CD14-positive monocyte (primary cell): ENCODE data around the gene SPATS2. TPM values are rescaled to one million over a fixed set of nuclear protein-coding genes. Genes with fewer than 3 reads are reported as not detected.

Experiments used
- DNase-seq, 3 donors: peaks; one replicate each; pipeline ENCODE4 v3.0.0-alpha.2; 2011 to 2022
- H2AFZ ChIP-seq: 2 replicates; pipeline ENCODE4 v1.6.0; 2012; ENCODE audit warnings: mild to moderate bottlenecking, low read depth, low read length, inconsistent platforms; ENCODE audit not compliant: insufficient read depth, poor library complexity, severe bottlenecking
- H3K27ac ChIP-seq, 2 donors: 1 replicate in 1 of 2; 2 replicates in 1 of 2; pipeline ENCODE4 v1.5.1; 2012 to 2013; ENCODE audit warnings: low read length in 2 of 2, control low read depth in 1 of 2, inconsistent platforms in 1 of 2, low read depth in 1 of 2, mild to moderate bottlenecking in 1 of 2
- H3K27me3 ChIP-seq, 2 donors: one replicate each; pipeline versions ENCODE4 v1.6.0 to v1.6.1; 2011 to 2013; ENCODE audit warnings: low read length in 2 of 2; ENCODE audit not compliant: control insufficient read depth in 2 of 2, insufficient read depth in 2 of 2
- H3K36me3 ChIP-seq, 2 donors: replicated peaks in 1 of 2; 1 replicate in 1 of 2; 2 replicates in 1 of 2; pipeline versions ENCODE4 v1.5.1 to v1.6.1; 2012 to 2013; ENCODE audit warnings: low read length in 2 of 2, control low read depth in 1 of 2, inconsistent platforms in 1 of 2, mild to moderate bottlenecking in 1 of 2; ENCODE audit not compliant: insufficient read depth in 2 of 2, control insufficient read depth in 1 of 2
- H3K4me1 ChIP-seq, 2 donors: 1 replicate in 1 of 2; 2 replicates in 1 of 2; pipeline versions ENCODE4 v1.5.1 to v1.6.1; 2012 to 2013; ENCODE audit warnings: low read length in 2 of 2, control low read depth in 1 of 2, inconsistent platforms in 1 of 2, mild to moderate bottlenecking in 1 of 2, moderate library complexity in 1 of 2; ENCODE audit not compliant: insufficient read depth in 2 of 2, control insufficient read depth in 1 of 2
- H3K4me2 ChIP-seq: replicated peaks from 2 replicates; pipeline ENCODE3; 2012; ENCODE audit warnings: low read length, moderate library complexity, mild to moderate bottlenecking; ENCODE audit not compliant: poor library complexity, severe bottlenecking; ENCODE audit errors: extremely low read depth
- H3K4me3 ChIP-seq, 3 experiments: fragments of 200-600 bp in 1 of 3; sonication (generic) in 1 of 3; replicated peaks in 1 of 3; 1 replicate in 2 of 3; 2 replicates in 1 of 3; pipeline ENCODE4 v1.5.1; 2011 to 2013; ENCODE audit warnings: low read length in 3 of 3, mild to moderate bottlenecking in 3 of 3, control low read depth in 2 of 3, low read depth in 2 of 3, inconsistent platforms in 1 of 3, moderate library complexity in 1 of 3
- H3K79me2 ChIP-seq: 2 replicates; pipeline ENCODE4 v1.6.0; 2012; ENCODE audit warnings: mild to moderate bottlenecking, control low read depth, inconsistent platforms, low read length, moderate library complexity; ENCODE audit not compliant: insufficient read depth
- H3K9ac ChIP-seq: 2 replicates; pipeline ENCODE4 v1.6.0; 2017; ENCODE audit warnings: low read length, mild to moderate bottlenecking; ENCODE audit not compliant: insufficient read depth, poor library complexity, severe bottlenecking
- H3K9me3 ChIP-seq, 2 donors: replicated peaks in 1 of 2; 1 replicate in 1 of 2; 2 replicates in 1 of 2; pipeline versions ENCODE4 v1.5.1 to v1.6.1; 2012 to 2013; ENCODE audit warnings: low read length in 2 of 2, control low read depth in 1 of 2; ENCODE audit not compliant: control insufficient read depth in 1 of 2, insufficient read depth in 1 of 2
- H4K20me1 ChIP-seq: 2 replicates; pipeline ENCODE4 v1.6.0; 2012; ENCODE audit warnings: mild to moderate bottlenecking, low read length, control low read depth, moderate library complexity; ENCODE audit not compliant: insufficient read depth
- H3K27ac Mint-ChIP-seq, 7 donors: one replicate each; pipeline ENCODE4 v1.8.0; 2020; ENCODE audit warnings: mild to moderate bottlenecking in 7 of 7, mixed read lengths in 7 of 7, moderate library complexity in 6 of 7, inconsistent platforms in 2 of 7
- H3K27me3 Mint-ChIP-seq, 3 donors: one replicate each; pipeline ENCODE4 v1.8.0; 2021 to 2022; ENCODE audit warnings: low read depth in 3 of 3, mild to moderate bottlenecking in 3 of 3, mixed read lengths in 3 of 3, moderate library complexity in 3 of 3, inconsistent platforms in 1 of 3
- H3K36me3 Mint-ChIP-seq, 2 donors: one replicate each; pipeline ENCODE4 v1.8.0; 2020; ENCODE audit warnings: mixed read lengths in 2 of 2, inconsistent platforms in 1 of 2, mild to moderate bottlenecking in 1 of 2
- H3K4me1 Mint-ChIP-seq: one replicate; pipeline ENCODE4 v1.8.0; 2020; ENCODE audit warnings: mild to moderate bottlenecking, mixed read lengths
- H3K4me3 Mint-ChIP-seq, 2 donors: one replicate each; pipeline ENCODE4 v1.8.0; 2020; ENCODE audit warnings: mild to moderate bottlenecking in 2 of 2, mixed read lengths in 2 of 2, moderate library complexity in 1 of 2
- H3K9me3 Mint-ChIP-seq, 7 donors: one replicate each; pipeline ENCODE4 v1.8.0; 2020 to 2022; ENCODE audit warnings: mixed read lengths in 7 of 7, mild to moderate bottlenecking in 6 of 7, moderate library complexity in 6 of 7, inconsistent platforms in 2 of 7
- CTCF ChIP-seq: fragments of 200-600 bp; IDR thresholded peaks from one replicate; pipeline ENCODE4 v1.8.0; 2022; ENCODE audit warnings: antibody characterized with exemption, mild to moderate bottlenecking
- WGBS: methylation state at CpG from one replicate; pipeline ENCODE4 v1.1.5; 2013; ENCODE audit warnings: missing lambda C conversion rate; ENCODE audit not compliant: insufficient coverage; 5-methylcytosine and 5-hydroxymethylcytosine counted together
- intact Hi-C, 2 donors: fragments of 100-400 bp; cut with micrococcal nuclease; formaldehyde crosslinking; loops; one replicate each; pipeline versions ENCODE4 v1.15.0 to v1.15.1; 2023
- polyA plus RNA-seq, 3 donors: library from polyadenylated mRNA; depleted of rRNA in 1 of 3; unstranded in 2 of 3; stranded (reverse) in 1 of 3; fragments of 300-500 nt in 2 of 3; fragments of >200 nt in 1 of 3; fragmentation: Illumina TruSeq in 2 of 3; gene quantifications; 1 replicate in 2 of 3; 2 replicates in 1 of 3; pipeline ENCODE4 v1.2.3, GENCODE V29; 2012 to 2021

Gene SPATS2
- polyA plus RNA-seq, 3 donors: 1.1 to 3.2 (median 1.8) TPM

- DNase-seq: no peak
- Histone ChIP-seq H3K9ac (no peak within 1 kb of the TSS), H3K4me1 (peaks cover 43 to 50% of the 10 kb centered on the region in 2 donors), H4K20me1 (no peaks in the 10 kb centered on the region), H3K9me3 (peaks cover 2 to 35% of the 10 kb centered on the region in 2 donors), H3K4me3 (peak within 1 kb of the TSS in 1 of 3 experiments; percentile 66), H3K27ac (no peak within 1 kb of the TSS), H3K4me2 (peak within 1 kb of the TSS; percentile 70), H3K27me3 (peaks cover 63 to 87% of the 10 kb centered on the region in 2 donors), H2AFZ (peak within 1 kb of the TSS; percentile 68), H3K79me2 (no peaks in the 10 kb centered on the region), H3K36me3 (no peaks in the 10 kb centered on the region)
- peaks cover 40% of the 10 kb centered on the region for H3K4me1 Mint-ChIP-seq
- WGBS: under 1% methylated on average over 40 of the region's 47 CpGs
- H3K27ac Mint-ChIP-seq: no peak within 1 kb of the TSS
- H3K36me3 Mint-ChIP-seq: peaks cover 6 to 10% of the 10 kb centered on the region in 2 donors
- TF ChIP-seq CTCF: no peak
- intact Hi-C loops: loop anchor here in 1 of 2 donors (10.0 kb wide), 1 partner anchor 282 kb away; the partner anchor contains the start of genes KMT2D and RHEBL1
- peak within 1 kb of the TSS; percentile 70 to 94 for H3K4me3 Mint-ChIP-seq
- peaks cover 72 to 97% (median 93%) of the 10 kb centered on the region in 3 donors for H3K27me3 Mint-ChIP-seq
- peaks cover 0 to 26% (median 11%) of the 10 kb centered on the region in 7 donors for H3K9me3 Mint-ChIP-seq
Measured at GRCh38 chr12:49346659-49347310, 20.5 kb upstream of the SPATS2 start, which contains the start of gene DNAJC22. Gene DNAJC22 (plus strand): TSS chr12:49346888. CDS start chr12:49348873, 1,985 bp downstream.

DNA sequence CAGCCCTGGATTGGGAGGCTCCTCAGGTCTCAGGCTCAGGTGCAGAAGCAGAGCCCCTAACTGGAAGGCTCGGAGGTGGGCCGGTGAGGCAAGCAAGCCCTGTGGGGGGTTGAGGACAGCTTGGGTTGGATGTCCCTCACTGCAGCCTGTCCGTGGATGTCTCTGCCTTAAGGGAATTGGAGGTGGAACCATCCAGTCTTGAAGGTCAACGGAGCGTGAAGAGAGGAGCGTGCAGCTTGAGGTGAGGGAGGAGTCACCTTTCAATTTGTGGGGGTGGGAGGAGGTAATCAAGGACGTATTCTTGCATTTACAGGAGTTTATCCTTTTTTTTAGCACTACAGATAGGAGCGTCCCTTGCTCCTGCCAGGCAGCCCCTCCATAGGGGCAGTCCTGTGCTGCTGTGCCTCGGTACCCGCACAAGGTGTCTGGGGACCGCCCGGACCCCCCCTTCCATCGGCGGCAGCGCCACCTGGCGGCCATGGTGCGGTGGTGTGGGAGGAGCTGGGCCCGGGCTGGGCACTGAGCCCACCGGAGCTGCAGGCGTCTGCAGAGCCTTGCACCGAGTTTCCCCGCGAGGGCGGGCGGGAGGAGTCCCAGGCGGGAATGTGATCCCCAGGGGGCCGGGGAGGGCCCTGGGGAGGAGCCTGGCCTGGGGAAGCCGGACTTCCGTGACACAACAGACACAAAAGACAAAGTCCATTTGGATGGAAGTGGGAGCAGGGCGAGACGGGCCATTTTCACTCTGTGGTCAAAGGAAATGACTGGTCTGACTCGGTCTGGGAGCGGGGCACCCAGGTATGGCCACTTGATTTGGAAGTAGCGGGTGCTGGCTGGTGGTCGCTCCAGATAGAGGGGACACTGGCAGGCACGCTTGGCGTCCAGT lies 19.7 kb upstream of the SPATS2 start:
- peaks cover 6 to 10% of the 10 kb centered on the region in 2 donors for H3K36me3 Mint-ChIP-seq
- no peaks in the 10 kb centered on the region for H3K36me3 ChIP-seq
- H3K27me3 Mint-ChIP-seq: peaks cover 65 to 91% (median 89%) of the 10 kb centered on the region in 3 donors
- H3K4me3 Mint-ChIP-seq: peak overlapping the region; percentile 70 to 94
- no peaks in the 10 kb centered on the region for H4K20me1 ChIP-seq
- peak; percentile 100 for TF ChIP-seq CTCF
- H3K9me3 ChIP-seq: peaks cover 2 to 32% of the 10 kb centered on the region in 2 donors
- no peak overlapping the region for H3K27ac Mint-ChIP-seq
- H3K9ac ChIP-seq: no peak overlapping the region
- peak overlapping the region; percentile 68 for H2AFZ ChIP-seq
- no peak overlapping the region for H3K27ac ChIP-seq
- H3K4me2 ChIP-seq: peak overlapping the region; percentile 70
- H3K9me3 Mint-ChIP-seq: peaks cover 0 to 26% (median 11%) of the 10 kb centered on the region in 7 donors
- H3K4me1 Mint-ChIP-seq: peaks cover 36% of the 10 kb centered on the region
- H3K79me2 ChIP-seq: no peaks in the 10 kb centered on the region
- peaks cover 60 to 82% of the 10 kb centered on the region in 2 donors for H3K27me3 ChIP-seq
- peaks cover 36 to 43% of the 10 kb centered on the region in 2 donors for H3K4me1 ChIP-seq
- peak in 2 of 3 donors; percentile 53 to 59 for DNase-seq
- intact Hi-C loops: loop anchor here in 1 of 2 donors (10.0 kb wide), 1 partner anchor 283 kb away; the partner anchor contains the start of genes KMT2D and RHEBL1
- peak overlapping the region in 1 of 3 experiments; percentile 66 for H3K4me3 ChIP-seq
- 7% methylated on average over 33 of the region's 37 CpGs for WGBS
